ENCODE data around the gene GSTM3. TPM values are rescaled to one million over a fixed set of nuclear protein-coding genes. Genes with fewer than 3 reads are reported as not detected.
A peak's percentile ranks its signal among the peaks of the same experiment; 100 is the strongest.

Gene GSTM3
- total and polyA plus RNA-seq, 5 donors, result 65.5 to 279 (median 129) TPM

GRCh38 chr1:109739738-109740614 lies 862 bp downstream of the GSTM3 start:
- intact Hi-C loops (cut with DNase I), result no loop called here
- Histone ChIP-seq H3K27ac (ENCODE audit: low read length) (peak overlapping the region; percentile 68), H3K4me3 (ENCODE audit: low read length) (peak overlapping the region; percentile 71), H3K9me3 (ENCODE audit: control insufficient read depth, low read length) (no peaks in the 10 kb centered on the region), H3K27me3 (ENCODE audit: control insufficient read depth, insufficient read depth) (no peaks in the 10 kb centered on the region), H3K4me1 (ENCODE audit: control insufficient read depth, insufficient read depth, low read length) (no peaks in the 10 kb centered on the region)
- peak; percentile 98 to 99 for ATAC-seq
- WGBS, result under 1% methylated on average over 86 of the region's 86 CpGs
- peak; percentile 81 to 94 (median 91) for DNase-seq

- H3K27me3 ChIP-seq (ENCODE audit: control insufficient read depth, insufficient read depth), result no peaks in the 10 kb centered on the region
- no peak overlapping the region for H3K4me3 ChIP-seq (ENCODE audit: low read length)
- ATAC-seq (no peak), DNase-seq (no peak)
- H3K27ac ChIP-seq (ENCODE audit: low read length), result no peak overlapping the region
- H3K9me3 ChIP-seq (ENCODE audit: control insufficient read depth, low read length), result no peaks in the 10 kb centered on the region
- intact Hi-C loops (cut with DNase I), result no loop called here
- H3K4me1 ChIP-seq (ENCODE audit: control insufficient read depth, insufficient read depth, low read length), result no peaks in the 10 kb centered on the region
- 88% methylated on average over 4 of the region's 4 CpGs for WGBS
These were observed 7.5 kb downstream of the GSTM3 start for GRCh38 chr1:109733236-109733870.

- H3K4me3 ChIP-seq (ENCODE audit: low read length), result no peak overlapping the region
- 69% methylated on average over 3 of the region's 3 CpGs for whole genome bisulfite sequencing
- no peaks in the 10 kb centered on the region for H3K4me1 ChIP-seq (ENCODE audit: control insufficient read depth, insufficient read depth, low read length)
- intact Hi-C loops (cut with DNase I), result no loop called here
- no peak overlapping the region for H3K27ac ChIP-seq (ENCODE audit: low read length)
- H3K9me3 ChIP-seq (ENCODE audit: control insufficient read depth, low read length), result no peaks in the 10 kb centered on the region
- no peak for DNase-seq
- no peaks in the 10 kb centered on the region for H3K27me3 ChIP-seq (ENCODE audit: control insufficient read depth, insufficient read depth)
- no peak for ATAC-seq
These were observed 8.4 kb downstream of the GSTM3 start for GRCh38 chr1:109732390-109732881.

GRCh38 chr1:109730666-109731065 lies 10.2 kb downstream of the GSTM3 start:
- 75% methylated on average over 6 of the region's 6 CpGs for WGBS
- Histone ChIP-seq H3K9me3 (ENCODE audit: control insufficient read depth, low read length) (no peaks in the 10 kb centered on the region), H3K27ac (ENCODE audit: low read length) (no peak overlapping the region), H3K4me3 (ENCODE audit: low read length) (no peak overlapping the region), H3K27me3 (ENCODE audit: control insufficient read depth, insufficient read depth) (no peaks in the 10 kb centered on the region), H3K4me1 (ENCODE audit: control insufficient read depth, insufficient read depth, low read length) (no peaks in the 10 kb centered on the region)
- DNase-seq, result no peak
- intact Hi-C loops (cut with DNase I), result no loop called here
- no peak for ATAC-seq

- no peak for DNase-seq
- no peaks in the 10 kb centered on the region for H3K27me3 ChIP-seq (ENCODE audit: control insufficient read depth, insufficient read depth)
- no peaks in the 10 kb centered on the region for H3K4me1 ChIP-seq (ENCODE audit: control insufficient read depth, insufficient read depth, low read length)
- no peak for ATAC-seq
- intact Hi-C loops (cut with DNase I), result no loop called here
- no peaks in the 10 kb centered on the region for H3K9me3 ChIP-seq (ENCODE audit: control insufficient read depth, low read length)
- no peak overlapping the region for H3K4me3 ChIP-seq (ENCODE audit: low read length)
- 92% methylated on average over 7 of the region's 7 CpGs for whole genome bisulfite sequencing
- no peak overlapping the region for H3K27ac ChIP-seq (ENCODE audit: low read length)
These were observed 12.0 kb downstream of the GSTM3 start for GRCh38 chr1:109728870-109729269.

GRCh38 chr1:109726728-109727373 lies 14.0 kb downstream of the GSTM3 start:
- no peaks in the 10 kb centered on the region for H3K27me3 ChIP-seq (ENCODE audit: control insufficient read depth, insufficient read depth)
- H3K4me3 ChIP-seq (ENCODE audit: low read length), result no peak overlapping the region
- ATAC-seq (no peak), DNase-seq (no peak)
- 86% methylated on average over 12 of the region's 12 CpGs for WGBS
- H3K4me1 ChIP-seq (ENCODE audit: control insufficient read depth, insufficient read depth, low read length), result no peaks in the 10 kb centered on the region
- H3K27ac ChIP-seq (ENCODE audit: low read length), result no peak overlapping the region
- H3K9me3 ChIP-seq (ENCODE audit: control insufficient read depth, low read length), result no peaks in the 10 kb centered on the region
- intact Hi-C loops (cut with DNase I), result no loop called here

GRCh38 chr1:109726007-109726406 lies 14.8 kb downstream of the GSTM3 start:
- H3K27ac ChIP-seq (ENCODE audit: low read length), result no peak overlapping the region
- no peak overlapping the region for H3K4me3 ChIP-seq (ENCODE audit: low read length)
- intact Hi-C loops (cut with DNase I), result no loop called here
- no peak for ATAC-seq
- WGBS, result 76% methylated on average over 1 of the region's 1 CpG
- DNase-seq, result no peak
- no peaks in the 10 kb centered on the region for H3K9me3 ChIP-seq (ENCODE audit: control insufficient read depth, low read length)
- H3K27me3 ChIP-seq (ENCODE audit: control insufficient read depth, insufficient read depth), result no peaks in the 10 kb centered on the region
- no peaks in the 10 kb centered on the region for H3K4me1 ChIP-seq (ENCODE audit: control insufficient read depth, insufficient read depth, low read length)

GRCh38 chr1:109725510-109725909 lies 15.3 kb downstream of the GSTM3 start:
- no peak for ATAC-seq
- intact Hi-C loops (cut with DNase I), result no loop called here
- Histone ChIP-seq H3K4me3 (ENCODE audit: low read length) (no peak overlapping the region), H3K4me1 (ENCODE audit: control insufficient read depth, insufficient read depth, low read length) (no peaks in the 10 kb centered on the region), H3K27ac (ENCODE audit: low read length) (no peak overlapping the region), H3K9me3 (ENCODE audit: control insufficient read depth, low read length) (no peaks in the 10 kb centered on the region), H3K27me3 (ENCODE audit: control insufficient read depth, insufficient read depth) (no peaks in the 10 kb centered on the region)
- no peak for DNase-seq
- 86% methylated on average over 4 of the region's 4 CpGs for WGBS

GRCh38 chr1:109724933-109725332 lies 15.9 kb downstream of the GSTM3 start:
- intact Hi-C loops (cut with DNase I), result no loop called here

GRCh38 chr1:109722908-109723691 lies 17.7 kb downstream of the GSTM3 start:
- Histone ChIP-seq H3K27me3 (ENCODE audit: control insufficient read depth, insufficient read depth) (no peaks in the 10 kb centered on the region), H3K9me3 (ENCODE audit: control insufficient read depth, low read length) (no peaks in the 10 kb centered on the region), H3K27ac (ENCODE audit: low read length) (no peak overlapping the region), H3K4me3 (ENCODE audit: low read length) (no peak overlapping the region), H3K4me1 (ENCODE audit: control insufficient read depth, insufficient read depth, low read length) (no peaks in the 10 kb centered on the region)
- no peak for DNase-seq
- 80% methylated on average over 7 of the region's 7 CpGs for WGBS
- intact Hi-C loops (cut with DNase I), result no loop called here
- ATAC-seq, result no peak

More at GRCh38 chr1:109724933-109725332, 15.9 kb downstream of the GSTM3 start:
- Histone ChIP-seq H3K4me3 (ENCODE audit: low read length) (no peak overlapping the region), H3K9me3 (ENCODE audit: control insufficient read depth, low read length) (no peaks in the 10 kb centered on the region), H3K4me1 (ENCODE audit: control insufficient read depth, insufficient read depth, low read length) (no peaks in the 10 kb centered on the region), H3K27ac (ENCODE audit: low read length) (no peak overlapping the region), H3K27me3 (ENCODE audit: control insufficient read depth, insufficient read depth) (no peaks in the 10 kb centered on the region)
- DNase-seq, result no peak
- 73% methylated on average over 5 of the region's 5 CpGs for WGBS
- ATAC-seq, result no peak

All from right cardiac atrium (tissue), 5 donors.